MM.1S (cell line): Measurements from ENCODE around the gene ACSL5.

ENCODE experiments used
- DNase-seq: peaks from one replicate; pipeline ENCODE4 v3.0.0-alpha.2; 2015
- H2AFZ ChIP-seq: fragments of 300-600 bp; sonication (generic); 2 replicates; pipeline ENCODE4 v1.6.0; 2016; ENCODE audit warnings: antibody characterized with exemption, low read length
- H3F3A ChIP-seq: fragments of 300-600 bp; sonication (generic); 2 replicates; pipeline ENCODE4 v1.6.1; 2016; ENCODE audit warnings: mild to moderate bottlenecking, antibody characterized with exemption, low read length, moderate library complexity, mixed read lengths; ENCODE audit not compliant: insufficient read depth
- H3K27ac ChIP-seq: fragments of 300-600 bp; sonication (generic); 2 replicates; pipeline ENCODE4 v1.5.1; 2016; ENCODE audit warnings: mild to moderate bottlenecking, low read length
- H3K27me3 ChIP-seq: fragments of 300-600 bp; sonication (generic); replicated peaks from 2 replicates; pipeline ENCODE4 v1.6.0; 2016; ENCODE audit warnings: low read length; ENCODE audit not compliant: insufficient read depth
- H3K36me3 ChIP-seq: fragments of 300-600 bp; sonication (generic); replicated peaks from 2 replicates; pipeline ENCODE4 v1.6.1; 2016; ENCODE audit warnings: mild to moderate bottlenecking, low read length, mixed read lengths; ENCODE audit not compliant: insufficient read depth
- H3K4me1 ChIP-seq: fragments of 300-600 bp; sonication (generic); 2 replicates; pipeline ENCODE4 v1.6.1; 2016; ENCODE audit warnings: low read length, mixed read lengths
- H3K4me2 ChIP-seq: fragments of 300-600 bp; sonication (generic); 2 replicates; pipeline ENCODE4 v1.6.0; 2016; ENCODE audit warnings: low read depth, low read length
- H3K4me3 ChIP-seq: fragments of 300-600 bp; sonication (generic); 2 replicates; pipeline ENCODE4 v1.5.1; 2016; ENCODE audit warnings: low read length, mixed read lengths
- H3K79me2 ChIP-seq: fragments of 300-600 bp; sonication (generic); 2 replicates; pipeline ENCODE4 v1.6.1; 2016; ENCODE audit warnings: mixed run types, low read length, mixed read lengths
- H3K9ac ChIP-seq: fragments of 300-600 bp; sonication (generic); 2 replicates; pipeline ENCODE4 v1.6.1; 2016; ENCODE audit warnings: low read length, mixed read lengths
- H3K9me2 ChIP-seq: fragments of 300-600 bp; sonication (generic); replicated peaks from 2 replicates; pipeline ENCODE4 v1.6.1; 2016; ENCODE audit warnings: mild to moderate bottlenecking, low read length, mixed read lengths; ENCODE audit not compliant: insufficient read depth
- H3K9me3 ChIP-seq: fragments of 300-600 bp; sonication (generic); replicated peaks from 2 replicates; pipeline ENCODE4 v1.6.1; 2016; ENCODE audit warnings: mild to moderate bottlenecking, low read length, mixed read lengths; ENCODE audit not compliant: insufficient read depth
- H4K20me1 ChIP-seq: fragments of 300-600 bp; sonication (generic); 2 replicates; pipeline ENCODE4 v1.6.1; 2016; ENCODE audit warnings: mild to moderate bottlenecking, low read length, moderate library complexity, mixed read lengths; ENCODE audit not compliant: insufficient read depth
- EZH2 ChIP-seq: fragments of 300-600 bp; sonication (generic); optimal IDR thresholded peaks from 2 replicates; pipeline ENCODE3; 2017; ENCODE audit warnings: low read depth, mild to moderate bottlenecking, antibody characterized with exemption, low read length, mixed read lengths
- EZH2phosphoT487 ChIP-seq: fragments of 300-600 bp; sonication (generic); IDR thresholded peaks from 2 replicates; pipeline ENCODE4 v1.6.1; 2018; ENCODE audit warnings: antibody characterized with exemption, low read length
- TF ChIP-seq, protein P1 (sequence below): fragments of 300-600 bp; sonication (generic); IDR thresholded peaks from 2 replicates; pipeline ENCODE4 v1.5.1; 2016; ENCODE audit warnings: antibody characterized with exemption, low read length, mixed read lengths

ACSL5 gene

DNA sequence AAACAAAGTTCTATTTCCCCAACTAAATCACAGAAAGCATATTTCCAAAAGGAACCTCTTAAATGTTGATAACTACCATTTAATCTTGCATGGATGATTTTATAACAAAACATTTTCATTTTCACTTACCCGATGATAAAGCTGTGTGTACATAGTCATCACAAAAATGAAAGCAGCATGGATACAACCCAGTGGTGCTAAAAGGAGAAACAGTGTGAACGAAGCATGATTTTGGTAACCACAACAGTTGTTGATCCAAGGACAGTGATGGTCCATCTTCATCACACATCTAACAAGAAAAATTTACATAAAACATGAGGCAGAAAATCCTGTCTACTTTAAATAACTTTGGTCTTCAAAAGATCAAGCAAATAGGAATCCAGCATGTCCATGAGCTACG is 68.1 kb downstream of the ACSL5 start:
- Histone ChIP-seq H3K36me3 (no peaks in the 10 kb centered on the region), H3K9me3 (no peaks in the 10 kb centered on the region), H3K4me2 (no peak overlapping the region), H3K79me2 (peaks cover 17% of the 10 kb centered on the region), H3F3A (no peaks in the 10 kb centered on the region), H3K9ac (no peak overlapping the region), H3K4me3 (no peak overlapping the region), H3K27ac (no peak overlapping the region), H3K27me3 (no peaks in the 10 kb centered on the region), H3K4me1 (peaks cover 6% of the 10 kb centered on the region; the same call in 1 of the 2 replicates), H4K20me1 (no peaks in the 10 kb centered on the region), H3K9me2 (no peaks in the 10 kb centered on the region), H2AFZ (no peak overlapping the region)
- TF ChIP-seq EZH2 (no peak), EZH2phosphoT487 (no peak)
- TF ChIP-seq, protein P1, sequence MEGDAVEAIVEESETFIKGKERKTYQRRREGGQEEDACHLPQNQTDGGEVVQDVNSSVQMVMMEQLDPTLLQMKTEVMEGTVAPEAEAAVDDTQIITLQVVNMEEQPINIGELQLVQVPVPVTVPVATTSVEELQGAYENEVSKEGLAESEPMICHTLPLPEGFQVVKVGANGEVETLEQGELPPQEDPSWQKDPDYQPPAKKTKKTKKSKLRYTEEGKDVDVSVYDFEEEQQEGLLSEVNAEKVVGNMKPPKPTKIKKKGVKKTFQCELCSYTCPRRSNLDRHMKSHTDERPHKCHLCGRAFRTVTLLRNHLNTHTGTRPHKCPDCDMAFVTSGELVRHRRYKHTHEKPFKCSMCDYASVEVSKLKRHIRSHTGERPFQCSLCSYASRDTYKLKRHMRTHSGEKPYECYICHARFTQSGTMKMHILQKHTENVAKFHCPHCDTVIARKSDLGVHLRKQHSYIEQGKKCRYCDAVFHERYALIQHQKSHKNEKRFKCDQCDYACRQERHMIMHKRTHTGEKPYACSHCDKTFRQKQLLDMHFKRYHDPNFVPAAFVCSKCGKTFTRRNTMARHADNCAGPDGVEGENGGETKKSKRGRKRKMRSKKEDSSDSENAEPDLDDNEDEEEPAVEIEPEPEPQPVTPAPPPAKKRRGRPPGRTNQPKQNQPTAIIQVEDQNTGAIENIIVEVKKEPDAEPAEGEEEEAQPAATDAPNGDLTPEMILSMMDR, result no peak
- no peak for DNase-seq

DNA sequence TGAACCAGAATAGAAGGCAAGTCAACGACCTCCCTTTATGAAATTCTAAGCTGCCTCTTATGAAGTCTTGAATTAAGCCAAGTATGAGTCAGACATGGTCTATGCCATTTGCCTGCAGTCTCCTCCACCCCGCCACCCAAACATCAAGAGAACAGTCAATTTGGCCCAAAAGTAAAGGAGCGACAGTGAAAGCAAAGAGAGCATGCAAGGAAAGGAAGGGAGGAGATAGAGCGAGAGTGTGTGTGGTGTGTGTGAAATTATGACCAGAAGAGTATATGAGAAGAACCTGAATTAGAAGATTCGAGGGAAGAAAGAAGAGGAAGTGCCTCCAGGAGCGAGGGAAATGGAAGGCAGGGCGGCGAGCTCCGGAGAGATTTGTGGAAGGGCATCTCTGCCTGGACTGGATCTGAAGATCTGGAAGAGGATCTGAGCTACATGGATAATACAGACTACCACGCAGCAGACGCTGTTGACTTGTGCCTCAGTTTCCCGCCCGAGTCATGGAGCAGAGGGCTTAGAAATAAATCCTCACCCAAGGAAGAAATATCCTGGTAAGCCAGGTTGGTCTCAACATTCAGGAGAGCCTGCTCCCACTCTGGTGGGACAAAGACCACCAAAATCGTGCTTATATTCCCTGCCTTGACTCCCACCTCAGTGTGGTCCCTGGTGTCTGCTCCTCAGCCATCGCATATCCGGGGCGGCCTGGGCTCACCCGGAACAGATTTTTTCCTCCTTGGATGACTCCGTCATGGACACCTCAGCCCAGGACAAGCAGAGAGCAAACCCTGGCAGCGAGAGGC is 72.3 kb downstream of the ACSL5 start:
- Histone ChIP-seq H3K4me2 (peak overlapping the region; percentile 53), H3K4me1 (peaks cover 6% of the 10 kb centered on the region; the same call in 1 of the 2 replicates), H3F3A (no peaks in the 10 kb centered on the region), H3K27me3 (no peaks in the 10 kb centered on the region), H3K4me3 (peak overlapping the region; percentile 99), H3K36me3 (no peaks in the 10 kb centered on the region), H3K79me2 (peaks cover 53% of the 10 kb centered on the region), H3K9me3 (no peaks in the 10 kb centered on the region), H3K9ac (peak overlapping the region; percentile 95), H2AFZ (peak overlapping the region; percentile 100), H4K20me1 (no peaks in the 10 kb centered on the region), H3K9me2 (no peaks in the 10 kb centered on the region), H3K27ac (peak overlapping the region; percentile 71; the same call in 1 of the 2 replicates)
- DNase-seq, result no peak
- TF ChIP-seq EZH2, result no peak

DNA sequence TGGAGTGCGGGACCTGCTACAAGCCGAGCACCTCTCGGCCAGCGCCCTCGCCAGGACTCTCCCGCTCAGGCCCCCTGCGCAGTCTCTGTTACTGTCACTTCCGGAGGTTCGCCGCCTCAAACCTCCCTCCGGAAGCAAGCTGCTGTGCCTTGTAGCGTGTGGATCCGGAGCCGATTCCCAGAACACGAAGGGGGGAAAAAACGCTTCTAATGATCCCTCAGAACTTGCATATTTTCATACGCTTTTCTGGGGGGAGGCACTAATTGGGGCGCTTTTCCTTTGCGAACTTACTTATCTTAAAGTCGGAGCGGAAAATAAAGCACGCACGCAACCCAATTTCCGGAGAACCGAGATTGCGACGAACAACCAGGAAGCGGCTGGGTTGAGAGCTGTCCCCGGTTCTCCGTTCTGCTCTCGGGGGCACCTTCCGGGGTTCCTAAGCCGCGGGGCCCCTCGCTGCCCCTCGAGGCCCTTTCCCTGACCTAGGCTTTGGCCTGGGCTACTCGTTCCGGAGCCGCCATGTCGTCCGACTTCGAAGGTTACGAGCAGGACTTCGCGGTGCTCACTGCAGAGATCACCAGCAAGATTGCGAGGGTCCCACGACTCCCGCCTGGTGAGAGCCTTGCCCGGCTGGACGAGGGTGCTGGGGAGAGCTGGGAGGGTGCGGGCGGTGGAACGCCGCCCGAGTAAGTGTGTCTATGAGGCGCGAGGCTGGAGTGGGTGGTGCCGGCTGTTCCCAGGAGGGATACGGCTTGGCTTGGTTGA is 73.1 kb downstream of the ACSL5 start, which contains the start of the genes VTI1A and ZDHHC6:
TSS of gene VTI1A (plus strand) at position 361 of the 765 bp plus-strand sequence. CDS start at position 520, 159 bp downstream.
TSS of gene ZDHHC6 (minus strand) at position 60 of the 765 bp plus-strand sequence. CDS start 1,478 bp downstream, outside the sequence.
- peaks cover 58% of the 10 kb centered on the region for H3K79me2 ChIP-seq
- no peaks in the 10 kb centered on the region for H4K20me1 ChIP-seq
- H2AFZ ChIP-seq, result peak within 1 kb of the TSS; percentile 100
- H3K4me2 ChIP-seq, result peak within 1 kb of the TSS; percentile 53
- H3F3A ChIP-seq, result no peaks in the 10 kb centered on the region
- H3K4me1 ChIP-seq, result peaks cover 6% of the 10 kb centered on the region; the same call in 1 of the 2 replicates
- peak within 1 kb of the TSS; percentile 99 for H3K4me3 ChIP-seq
- no peaks in the 10 kb centered on the region for H3K36me3 ChIP-seq
- peak; percentile 87 for DNase-seq
- no peaks in the 10 kb centered on the region for H3K9me2 ChIP-seq
- no peak for TF ChIP-seq EZH2phosphoT487
- TF ChIP-seq, protein P1, result peak; percentile 33
- H3K9me3 ChIP-seq, result no peaks in the 10 kb centered on the region
- peak within 1 kb of the TSS; percentile 71; the same call in 1 of the 2 replicates for H3K27ac ChIP-seq
- peak within 1 kb of the TSS; percentile 95 for H3K9ac ChIP-seq
- H3K27me3 ChIP-seq, result no peaks in the 10 kb centered on the region
